Measurements from ENCODE around the gene RBP2.

Gene RBP2

GRCh38 chr3:139439278-139439677 lies 37.0 kb downstream of the RBP2 start:
- TF ChIP-seq CREB1 (IDR thresholded peaks at IDR 0.05; ENCODE audit: low read depth) (no peak), YY1 (IDR thresholded peaks at IDR 0.05; ENCODE audit: low read depth) (no peak), TEAD4 (IDR thresholded peaks at IDR 0.05) (no peak), TCF12 (IDR thresholded peaks at IDR 0.05; ENCODE audit: low read depth) (no peak), EP300 (IDR thresholded peaks at IDR 0.05; ENCODE audit: borderline replicate concordance) (no peak), NFIC (IDR thresholded peaks at IDR 0.05) (no peak), FOXM1 (IDR thresholded peaks at IDR 0.05; ENCODE audit: borderline replicate concordance, low read depth) (no peak)

DNA sequence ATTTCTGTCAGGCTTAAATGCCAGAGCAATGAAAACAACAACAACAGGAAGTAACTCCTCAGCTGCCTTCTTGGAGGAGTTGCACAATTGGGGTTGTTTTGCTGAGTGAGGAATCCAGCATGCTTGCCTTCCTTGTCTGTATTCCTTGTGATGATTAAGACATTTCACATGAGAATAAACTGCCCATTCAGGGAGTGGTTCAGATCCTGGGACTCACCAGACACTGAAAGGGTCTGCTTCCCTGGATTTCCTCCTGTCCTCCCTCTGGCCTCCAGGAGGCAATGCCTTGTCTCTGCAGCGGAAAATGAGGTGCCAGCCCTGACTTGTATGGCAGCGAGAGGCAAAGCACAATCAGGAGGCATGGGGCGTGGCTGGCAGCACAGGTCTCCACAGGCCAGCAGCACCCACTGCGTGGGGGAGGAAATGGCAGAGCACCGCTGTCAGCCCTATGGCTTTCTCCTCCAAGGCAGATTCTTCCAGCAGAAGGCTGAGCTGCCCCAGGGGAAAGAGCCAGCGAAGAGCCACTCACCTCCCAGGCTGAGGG lies 41.5 kb downstream of the RBP2 start:
- TF ChIP-seq CEBPB (IDR thresholded peaks at IDR 0.05) (peak; percentile 9; the same call in 1 of the 2 replicates), EGR1 (IDR thresholded peaks at IDR 0.05) (no peak)

DNA sequence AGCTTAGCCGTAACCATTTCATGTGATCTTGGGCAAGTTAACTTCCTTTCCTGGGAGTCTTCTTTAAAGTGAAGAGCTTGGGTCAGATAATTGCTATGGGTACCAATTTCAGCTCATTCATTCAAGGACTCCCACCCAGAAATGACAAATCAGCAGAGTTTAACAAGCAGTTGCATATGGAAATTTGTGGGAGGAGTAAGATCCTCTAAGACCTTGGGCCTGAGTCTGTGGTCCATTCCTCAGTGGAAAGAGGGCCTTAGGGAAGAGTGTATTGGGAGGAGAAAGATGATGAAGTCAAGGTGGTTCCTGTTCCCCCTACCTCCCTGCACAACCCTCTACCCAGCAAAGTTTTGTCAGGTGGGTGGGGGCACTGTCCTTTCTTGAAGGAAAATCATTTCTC lies 42.1 kb downstream of the RBP2 start:
- no peak for TF ChIP-seq CEBPB (IDR thresholded peaks at IDR 0.05)
- TF ChIP-seq FOXM1 (IDR thresholded peaks at IDR 0.05; ENCODE audit: borderline replicate concordance, low read depth): no peak
- no peak for TF ChIP-seq EGR1 (IDR thresholded peaks at IDR 0.05)
- TF ChIP-seq MAX (IDR thresholded peaks at IDR 0.05): no peak
- TF ChIP-seq, protein P1, sequence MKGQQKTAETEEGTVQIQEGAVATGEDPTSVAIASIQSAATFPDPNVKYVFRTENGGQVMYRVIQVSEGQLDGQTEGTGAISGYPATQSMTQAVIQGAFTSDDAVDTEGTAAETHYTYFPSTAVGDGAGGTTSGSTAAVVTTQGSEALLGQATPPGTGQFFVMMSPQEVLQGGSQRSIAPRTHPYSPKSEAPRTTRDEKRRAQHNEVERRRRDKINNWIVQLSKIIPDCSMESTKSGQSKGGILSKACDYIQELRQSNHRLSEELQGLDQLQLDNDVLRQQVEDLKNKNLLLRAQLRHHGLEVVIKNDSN (IDR thresholded peaks at IDR 0.05): no peak
- no peak for TF ChIP-seq ZBTB7A (IDR thresholded peaks at IDR 0.05; ENCODE audit: low read depth)
- no peak for TF ChIP-seq RAD21 (IDR thresholded peaks at IDR 0.05; ENCODE audit: low read depth)
- TF ChIP-seq EP300 (IDR thresholded peaks at IDR 0.05; ENCODE audit: borderline replicate concordance): no peak
- TF ChIP-seq NFIC (IDR thresholded peaks at IDR 0.05): no peak
- no peak for TF ChIP-seq YY1 (IDR thresholded peaks at IDR 0.05; ENCODE audit: low read depth)
- no peak for TF ChIP-seq TAF1 (IDR thresholded peaks at IDR 0.05; ENCODE audit: low read depth)
- TF ChIP-seq TEAD4 (IDR thresholded peaks at IDR 0.05): no peak
- no peak for TF ChIP-seq CREB1 (IDR thresholded peaks at IDR 0.05; ENCODE audit: low read depth)
- no peak for TF ChIP-seq REST (IDR thresholded peaks at IDR 0.05; ENCODE audit: low read depth)
- no peak for TF ChIP-seq TCF12 (IDR thresholded peaks at IDR 0.05; ENCODE audit: low read depth)

DNA sequence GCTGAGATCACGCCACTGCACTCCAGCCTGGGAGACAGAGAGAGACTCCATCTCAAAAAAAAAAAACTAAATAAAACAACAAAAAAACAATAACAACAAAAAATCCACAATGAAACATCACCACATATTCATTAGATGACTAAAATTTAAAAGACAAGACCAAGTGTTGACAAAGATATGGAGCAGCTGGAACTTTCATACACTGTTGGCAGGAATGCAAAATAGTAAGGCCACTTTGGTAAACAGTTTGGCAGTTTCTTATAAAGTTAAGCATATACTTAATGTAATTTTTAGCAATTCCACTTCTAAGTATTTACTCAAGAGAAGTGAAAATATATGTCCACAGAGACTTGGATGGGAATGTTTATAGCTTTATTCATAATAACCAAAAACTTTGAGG lies 43.2 kb downstream of the RBP2 start:
- TF ChIP-seq FOXM1 (IDR thresholded peaks at IDR 0.05; ENCODE audit: borderline replicate concordance, low read depth) (no peak), ZBTB7A (IDR thresholded peaks at IDR 0.05; ENCODE audit: low read depth) (no peak), REST (IDR thresholded peaks at IDR 0.05; ENCODE audit: low read depth) (no peak), EGR1 (IDR thresholded peaks at IDR 0.05) (no peak), MAX (IDR thresholded peaks at IDR 0.05) (no peak), NFIC (IDR thresholded peaks at IDR 0.05) (no peak), TCF12 (IDR thresholded peaks at IDR 0.05; ENCODE audit: low read depth) (no peak), CEBPB (IDR thresholded peaks at IDR 0.05) (no peak), TEAD4 (IDR thresholded peaks at IDR 0.05) (no peak), RAD21 (IDR thresholded peaks at IDR 0.05; ENCODE audit: low read depth) (no peak), CREB1 (IDR thresholded peaks at IDR 0.05; ENCODE audit: low read depth) (no peak), YY1 (IDR thresholded peaks at IDR 0.05; ENCODE audit: low read depth) (no peak), EP300 (IDR thresholded peaks at IDR 0.05; ENCODE audit: borderline replicate concordance) (no peak), TAF1 (IDR thresholded peaks at IDR 0.05; ENCODE audit: low read depth) (no peak)
- TF ChIP-seq, protein P1 (IDR thresholded peaks at IDR 0.05): no peak

- no peak for TF ChIP-seq YY1 (IDR thresholded peaks at IDR 0.05; ENCODE audit: low read depth)
- TF ChIP-seq TEAD4 (IDR thresholded peaks at IDR 0.05): no peak
- TF ChIP-seq CEBPB (IDR thresholded peaks at IDR 0.05): no peak
Measured at GRCh38 chr3:139430493-139430892, 45.8 kb downstream of the RBP2 start.

- no peak for TF ChIP-seq CREB1 (IDR thresholded peaks at IDR 0.05; ENCODE audit: low read depth)
- peak; percentile 96 for TF ChIP-seq RAD21 (IDR thresholded peaks at IDR 0.05; ENCODE audit: low read depth)
- TF ChIP-seq YY1 (IDR thresholded peaks at IDR 0.05; ENCODE audit: low read depth): 0 out of 2 replicates have a peak, but pooled peaks have one; percentile 25
- TF ChIP-seq CEBPB (IDR thresholded peaks at IDR 0.05): peak; percentile 90
- no peak for TF ChIP-seq EGR1 (IDR thresholded peaks at IDR 0.05)
- no peak for TF ChIP-seq NFIC (IDR thresholded peaks at IDR 0.05)
- no peak for TF ChIP-seq MAX (IDR thresholded peaks at IDR 0.05)
Measured at GRCh38 chr3:139427283-139428060, 48.8 kb downstream of the RBP2 start.

All from Ishikawa (cell line).